ENCODE data around the gene SPRR1A.
A peak's percentile ranks its signal among the peaks of the same experiment; 100 is the strongest.

Gene SPRR1A, protein sequence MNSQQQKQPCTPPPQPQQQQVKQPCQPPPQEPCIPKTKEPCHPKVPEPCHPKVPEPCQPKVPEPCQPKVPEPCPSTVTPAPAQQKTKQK

DNA sequence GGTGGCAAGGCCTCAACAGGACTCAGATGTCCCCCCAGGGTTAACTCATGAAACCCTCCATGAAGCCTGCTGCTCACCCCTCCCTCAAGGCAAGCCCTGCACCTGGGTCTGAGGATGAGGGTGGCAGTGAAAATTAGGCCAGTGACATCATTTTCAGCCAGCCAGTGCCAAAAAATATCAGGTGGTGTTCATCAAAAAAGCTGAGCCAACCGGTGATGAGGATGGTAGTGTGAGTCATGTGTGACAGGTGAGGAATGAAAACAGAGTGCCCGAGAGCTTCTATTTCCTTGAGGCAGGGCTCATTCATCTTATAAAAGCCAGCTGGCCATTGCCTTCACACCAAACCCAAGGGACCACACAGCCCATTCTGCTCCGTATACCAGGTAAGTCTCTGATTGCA lies at the start of gene SPRR1A:
Gene SPRR1A (plus strand): TSS at position 339 of the 400 bp plus-strand sequence. CDS start 1,150 bp downstream, outside the sequence.
- no peak for DNase-seq (ENCODE audit: low read depth)

DNA sequence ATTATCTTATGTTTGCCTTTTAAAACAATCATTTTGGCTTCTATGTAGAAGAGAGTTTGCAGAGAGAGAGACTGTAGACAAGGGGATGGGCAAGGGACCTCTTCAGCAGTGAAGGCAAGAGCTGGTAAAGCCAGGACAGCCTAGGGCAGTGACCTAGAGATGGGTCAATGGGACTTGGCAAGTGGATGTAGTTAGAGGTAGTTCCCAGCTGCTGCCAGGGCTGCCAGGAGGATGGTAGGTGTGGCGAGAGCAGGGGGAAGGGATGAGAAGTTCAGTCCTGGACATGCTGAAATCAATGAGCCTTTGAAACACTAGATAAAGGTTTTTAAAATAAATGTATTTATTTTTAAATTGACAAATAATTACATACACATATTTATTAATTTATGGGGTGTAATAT lies 43.3 kb upstream of the SPRR1A start:
- no peak for DNase-seq (ENCODE audit: low read depth)

DNA sequence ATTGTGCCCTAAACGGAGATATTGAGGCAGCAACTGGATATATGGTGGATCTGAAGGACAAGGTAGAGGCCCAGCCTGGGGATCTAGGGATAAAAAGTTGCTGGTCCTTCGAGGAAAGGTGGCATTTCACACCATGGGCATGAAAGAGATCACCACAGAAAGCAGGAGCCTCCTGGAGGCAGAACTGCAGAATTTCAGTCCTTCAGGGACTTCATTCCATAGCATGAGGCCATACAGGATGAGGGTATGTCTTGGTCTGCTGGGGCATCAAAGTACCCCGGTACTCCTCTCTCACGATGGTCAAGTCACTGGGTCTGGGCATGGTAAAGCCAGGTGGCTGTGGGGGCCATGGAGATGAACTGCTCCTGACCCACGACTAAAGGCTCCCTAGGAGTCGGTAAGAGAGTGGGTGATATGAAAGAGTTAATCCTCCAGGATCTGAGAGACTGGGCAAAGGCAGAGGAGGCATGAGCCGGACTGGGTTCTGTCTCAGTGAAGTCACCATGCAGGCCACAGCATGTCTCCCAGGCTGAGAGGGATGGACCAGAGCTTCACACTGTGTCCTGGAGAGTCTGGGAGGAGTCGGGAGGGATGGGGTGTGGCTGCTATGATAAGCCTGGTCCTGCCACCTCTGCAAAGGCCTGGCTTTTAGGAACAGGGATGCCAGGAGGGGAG lies 42.7 kb upstream of the SPRR1A start:
- DNase-seq (ENCODE audit: low read depth), result no peak

DNA sequence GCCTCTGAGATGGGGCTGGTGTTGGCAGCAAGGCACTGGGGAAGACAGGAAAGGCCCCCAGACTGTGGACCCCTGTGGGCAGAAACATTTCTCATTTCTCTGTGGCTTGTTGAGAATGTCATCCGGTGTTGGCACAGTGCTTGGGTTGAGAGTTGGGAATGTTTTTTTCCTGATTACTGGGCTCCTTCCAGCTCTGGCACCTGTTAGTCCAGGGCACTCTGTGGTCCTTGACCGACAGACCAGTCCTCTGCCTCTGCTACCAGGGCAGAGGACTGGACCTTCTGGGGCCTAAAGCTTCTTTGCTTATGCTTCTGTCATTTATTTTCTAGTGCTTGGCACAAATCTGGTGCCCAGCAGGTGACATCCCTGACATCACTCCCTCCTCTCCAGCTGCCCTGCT lies 41.7 kb upstream of the SPRR1A start:
- no peak for DNase-seq (ENCODE audit: low read depth)

DNA sequence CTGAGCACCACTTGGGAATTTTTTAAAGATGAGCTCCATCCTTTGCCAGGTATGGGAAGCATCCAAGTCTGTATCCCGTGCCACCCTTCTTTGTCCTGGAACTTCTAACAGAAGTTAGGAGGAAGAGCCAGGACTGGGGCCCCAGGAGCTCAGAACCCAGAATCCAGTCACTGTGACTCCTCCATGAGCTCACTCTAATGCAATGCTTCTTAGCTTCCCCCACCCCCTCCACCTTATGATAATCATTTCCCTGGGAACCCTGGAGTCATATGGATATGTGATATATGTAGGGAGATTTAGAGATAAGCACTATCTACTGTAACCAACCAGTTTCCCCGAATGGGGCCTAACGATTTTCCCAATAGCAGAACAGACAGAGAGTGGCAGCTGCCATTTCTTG lies 37.6 kb upstream of the SPRR1A start:
- DNase-seq (ENCODE audit: low read depth), result no peak

DNA sequence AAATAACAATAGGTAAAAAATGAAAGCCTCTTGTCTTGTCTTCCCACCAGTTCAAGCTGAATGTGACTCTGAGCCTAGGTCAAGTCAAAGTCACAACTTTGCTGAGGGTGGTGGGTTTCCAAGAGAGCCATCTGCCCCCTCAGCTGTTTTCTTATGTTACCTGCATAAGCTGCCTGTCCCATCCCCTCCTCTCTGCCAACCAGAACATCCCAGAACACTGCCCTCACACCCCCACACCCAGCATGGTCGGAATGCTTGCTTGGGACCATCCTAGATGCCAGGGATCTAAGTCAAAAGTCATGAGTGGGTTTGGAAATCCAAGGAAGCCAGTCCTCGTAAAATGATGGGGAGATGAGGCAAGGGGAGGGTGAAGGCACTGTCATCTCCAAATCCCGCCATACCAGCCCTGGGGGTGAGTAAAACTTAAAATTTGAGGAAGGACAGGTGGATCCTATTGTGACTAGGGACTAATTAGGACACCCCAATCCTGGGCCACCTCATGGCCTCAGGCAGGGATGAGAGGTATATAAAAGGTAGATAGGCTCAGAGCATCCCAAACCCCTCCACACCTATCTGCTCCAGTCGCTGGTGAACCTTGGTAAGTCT lies 37.1 kb upstream of the SPRR1A start, which contains the start of gene SPRR5:
Gene SPRR5 (plus strand): TSS at position 556 of the 606 bp plus-strand sequence. CDS start 1,349 bp downstream, outside the sequence.
- DNase-seq (ENCODE audit: low read depth), result no peak

DNA sequence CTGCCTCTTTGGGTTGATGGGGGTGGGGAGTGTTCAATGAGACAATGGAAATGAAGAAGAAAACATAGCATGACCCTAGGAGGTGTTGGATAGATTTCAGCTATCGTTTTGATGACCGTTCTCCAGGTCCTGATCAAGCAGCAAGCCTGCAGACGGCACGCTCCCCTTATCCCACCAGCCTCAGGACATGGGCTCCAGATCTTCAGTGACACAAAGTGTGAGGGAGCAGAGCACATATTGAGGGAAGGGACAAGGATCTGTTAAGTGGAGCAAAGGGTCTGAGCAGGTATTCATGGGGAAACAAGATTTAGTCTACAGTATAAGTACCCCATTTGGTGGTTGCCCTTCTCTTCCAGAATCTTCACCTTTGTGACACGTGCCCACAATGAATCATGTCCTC lies 32.2 kb upstream of the SPRR1A start:
- no peak for DNase-seq (ENCODE audit: low read depth)

DNA sequence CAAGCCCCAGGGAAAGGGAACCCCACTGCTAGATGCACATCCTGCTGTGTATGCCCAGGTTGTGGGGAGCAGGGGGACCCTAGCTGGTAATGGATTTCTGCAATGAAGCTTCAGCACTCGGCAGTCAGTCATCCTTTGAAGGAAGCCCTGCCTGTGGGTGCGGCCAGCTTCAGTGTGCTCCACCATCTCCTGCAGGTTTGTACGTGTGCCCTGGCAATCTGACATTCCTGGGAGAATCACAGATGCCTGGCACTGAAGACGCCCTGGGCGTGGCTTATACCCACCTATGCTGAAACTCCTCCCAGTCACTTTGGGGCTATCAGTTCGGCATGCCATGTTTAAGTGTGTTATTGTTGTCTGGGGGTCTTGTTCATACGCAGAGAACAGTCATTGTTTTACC lies 30.1 kb upstream of the SPRR1A start:
- no peak for DNase-seq (ENCODE audit: low read depth)

DNA sequence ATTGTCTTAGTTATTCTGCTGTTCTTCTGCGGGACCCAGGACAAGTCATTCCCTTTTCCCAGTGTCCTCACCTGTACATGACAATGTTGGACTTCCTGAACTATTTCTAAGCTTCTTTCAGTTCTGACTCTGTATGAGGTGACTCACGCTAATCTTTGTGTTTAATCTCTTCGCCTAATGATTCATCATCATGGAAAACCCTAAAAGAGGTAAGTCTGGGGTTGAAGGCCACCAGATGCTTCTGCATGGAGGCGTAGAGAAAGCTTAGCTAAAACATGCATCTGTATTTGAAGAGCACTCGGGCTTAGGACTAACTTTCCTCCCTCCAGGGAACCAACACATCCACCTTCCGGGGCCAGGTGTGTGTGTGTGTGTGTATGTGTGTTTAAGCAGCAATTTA lies 29.4 kb upstream of the SPRR1A start:
- peak; percentile 1 for DNase-seq (ENCODE audit: low read depth)

DNA sequence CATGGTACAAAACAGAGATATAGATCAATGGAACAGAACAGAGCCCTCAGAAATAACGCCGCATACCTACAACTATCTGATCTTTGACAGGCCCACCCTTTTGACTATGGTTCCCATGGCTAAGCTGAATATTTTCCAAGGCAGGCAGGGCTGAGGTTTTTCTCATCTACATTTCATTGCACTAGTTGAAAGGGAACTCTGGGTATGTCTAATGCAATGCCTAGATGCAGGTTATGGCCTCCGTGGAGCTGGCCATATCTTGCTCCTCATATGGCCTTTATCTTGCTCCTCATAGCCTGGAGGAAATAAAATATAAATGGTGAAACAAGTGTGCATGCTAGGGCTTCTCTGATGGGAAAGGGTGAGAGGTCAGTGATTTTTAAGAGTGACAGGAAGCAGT lies 26.3 kb upstream of the SPRR1A start:
- no peak for DNase-seq (ENCODE audit: low read depth)

DNA sequence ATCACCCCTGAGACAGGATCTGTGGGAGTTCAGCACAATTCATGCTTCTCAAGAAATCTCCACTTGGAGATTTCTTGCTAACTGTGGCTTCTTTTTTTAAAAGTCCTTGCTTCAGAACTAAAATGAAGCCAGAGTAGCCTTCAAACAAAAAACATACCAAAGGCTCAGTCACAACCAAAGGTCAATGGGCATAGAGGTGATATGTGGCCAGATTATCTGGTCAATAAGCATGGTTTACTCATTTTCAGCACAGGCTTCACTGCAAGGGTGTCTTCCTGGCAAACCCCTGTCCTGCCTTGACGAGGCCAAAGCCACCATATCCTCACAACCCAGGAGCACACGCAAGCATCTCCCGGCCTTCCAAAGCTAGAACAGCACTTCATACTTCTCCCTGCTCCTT lies 24.6 kb upstream of the SPRR1A start:
- no peak for DNase-seq (ENCODE audit: low read depth)

DNA sequence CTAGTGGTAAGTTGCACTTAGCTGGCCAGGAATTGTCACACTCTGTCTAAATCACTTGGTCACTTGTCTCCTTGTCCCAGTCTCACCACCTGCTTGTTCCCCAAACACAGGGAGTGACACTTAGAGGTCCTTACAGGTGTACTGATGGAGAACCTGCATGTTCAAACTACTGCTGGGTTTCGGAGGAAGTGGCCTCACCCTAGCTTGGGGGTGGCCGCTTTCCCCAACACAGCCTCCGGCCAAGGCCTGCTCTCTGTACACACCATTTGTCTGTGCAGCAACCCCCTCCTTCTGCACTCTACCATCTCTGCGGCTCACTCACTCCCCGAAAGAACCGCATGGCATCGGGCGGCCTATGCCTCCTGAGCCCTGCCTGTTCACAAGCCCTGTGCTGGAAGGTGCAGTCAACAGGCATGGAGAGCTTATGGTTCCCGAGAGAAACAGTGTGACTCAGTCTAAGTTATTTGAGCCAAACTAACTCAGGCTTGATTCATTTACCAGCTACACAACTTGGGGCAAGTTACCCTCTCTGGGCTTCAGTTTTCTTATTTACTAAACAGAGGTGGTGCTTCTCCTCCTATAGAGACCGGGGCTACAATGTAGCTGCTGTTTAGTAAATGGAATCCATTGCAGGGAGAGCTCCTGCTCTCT lies 24.0 kb upstream of the SPRR1A start:
- no peak for DNase-seq (ENCODE audit: low read depth)

DNA sequence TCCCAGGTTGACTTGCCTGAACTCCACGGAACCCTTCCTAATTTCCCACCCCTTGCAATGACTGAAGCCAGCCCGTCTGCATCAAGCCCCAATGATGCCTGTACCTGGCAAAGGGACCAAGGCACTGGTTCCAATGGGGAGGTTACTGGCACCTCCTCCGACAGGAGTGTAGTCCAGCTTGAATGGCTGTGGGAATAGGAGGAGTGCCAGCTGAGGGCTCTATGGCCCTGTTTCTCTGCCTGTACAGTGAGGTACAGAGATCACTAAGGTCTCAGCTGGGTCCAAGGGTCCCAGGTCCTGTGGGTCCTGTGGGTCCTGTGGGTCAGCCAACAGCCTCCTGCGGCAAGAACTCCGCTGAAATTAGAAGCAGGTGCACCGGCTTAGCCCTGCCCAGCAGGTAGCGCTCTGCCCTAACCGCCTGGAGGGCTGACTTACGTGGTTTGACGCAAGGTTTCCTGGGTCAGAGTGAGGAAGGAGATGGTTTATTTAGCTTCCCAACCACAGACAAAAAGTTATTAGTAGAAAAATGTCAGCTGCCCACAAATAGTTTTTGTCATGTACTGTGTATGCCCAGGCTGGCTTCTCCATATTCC lies 23.3 kb upstream of the SPRR1A start:
- no peak for DNase-seq (ENCODE audit: low read depth)

DNA sequence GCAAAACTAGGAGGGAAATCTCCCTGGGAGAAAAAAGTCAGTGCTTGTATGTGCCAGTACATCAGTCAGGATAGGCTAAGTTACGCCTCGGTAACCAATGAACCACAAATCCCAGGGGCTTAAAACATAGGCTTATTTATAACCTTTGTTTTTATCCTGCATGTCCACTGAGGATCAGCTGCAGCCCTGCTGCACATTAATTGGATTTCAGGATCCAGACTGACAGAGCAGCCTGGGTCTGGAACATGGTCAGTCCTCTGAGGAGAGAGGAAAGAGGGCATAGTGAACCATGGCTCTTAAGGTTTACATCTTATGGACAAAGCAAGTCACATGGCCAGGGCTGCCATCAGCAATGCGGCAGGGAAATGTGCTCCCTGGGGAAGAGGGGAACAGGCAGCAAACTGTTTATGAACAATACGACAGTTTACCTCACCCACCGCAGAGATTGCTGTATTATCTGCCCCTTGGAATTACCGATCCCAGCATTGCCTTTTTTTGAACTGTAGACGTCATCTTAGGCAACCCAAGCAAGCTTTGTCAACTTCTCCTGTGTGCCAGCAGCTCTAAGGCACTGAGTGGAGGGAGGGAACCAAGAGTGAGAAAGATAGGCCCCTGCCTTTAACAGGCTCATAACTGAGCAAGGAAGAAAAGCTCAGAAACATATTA lies 22.5 kb upstream of the SPRR1A start:
- DNase-seq (ENCODE audit: low read depth), result no peak

DNA sequence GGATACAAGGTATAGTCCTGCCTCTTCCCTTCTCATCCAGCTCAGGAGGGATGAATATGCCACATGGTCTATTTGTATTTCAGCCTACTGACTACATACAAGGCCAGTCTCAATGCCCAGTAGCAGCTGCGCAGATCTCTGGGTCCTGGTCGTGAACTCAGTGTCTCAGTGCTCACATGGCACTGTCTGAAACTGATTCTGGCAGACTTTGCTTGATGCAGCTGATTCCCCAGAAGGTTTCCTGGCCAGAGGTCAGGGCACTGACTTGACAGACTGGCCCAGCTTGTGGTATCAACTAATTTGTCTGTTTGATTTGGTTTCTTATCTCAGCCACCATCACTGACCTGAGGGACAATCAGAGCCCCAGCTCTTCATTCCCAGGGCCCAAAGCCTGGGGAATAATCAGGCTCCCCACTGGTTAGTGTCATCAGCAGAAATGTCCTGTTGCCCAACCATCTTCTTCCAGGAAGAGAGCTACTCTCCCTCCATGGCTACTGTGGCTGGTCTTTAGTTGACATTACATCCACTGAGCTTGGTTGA lies 20.9 kb upstream of the SPRR1A start:
- DNase-seq (ENCODE audit: low read depth), result no peak

DNA sequence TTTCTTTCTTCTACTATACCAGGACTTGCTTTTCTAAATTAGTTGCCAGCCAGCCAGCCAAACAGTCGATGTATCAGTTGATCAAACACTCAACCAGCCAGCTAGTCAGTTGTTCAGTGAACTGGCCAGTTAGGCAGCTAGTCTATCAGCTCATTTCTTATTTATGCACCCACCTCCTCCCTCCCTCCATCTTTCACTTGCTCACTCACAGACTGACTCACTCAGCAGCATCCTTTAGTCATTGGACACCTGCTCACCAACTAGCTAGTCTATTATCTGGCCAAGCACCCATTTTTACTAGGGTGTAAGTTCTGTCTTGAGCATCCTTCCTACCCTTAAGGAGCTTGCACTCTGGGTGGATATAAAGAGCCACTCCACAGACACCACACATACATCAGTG lies 19.3 kb upstream of the SPRR1A start:
- no peak for DNase-seq (ENCODE audit: low read depth)

DNA sequence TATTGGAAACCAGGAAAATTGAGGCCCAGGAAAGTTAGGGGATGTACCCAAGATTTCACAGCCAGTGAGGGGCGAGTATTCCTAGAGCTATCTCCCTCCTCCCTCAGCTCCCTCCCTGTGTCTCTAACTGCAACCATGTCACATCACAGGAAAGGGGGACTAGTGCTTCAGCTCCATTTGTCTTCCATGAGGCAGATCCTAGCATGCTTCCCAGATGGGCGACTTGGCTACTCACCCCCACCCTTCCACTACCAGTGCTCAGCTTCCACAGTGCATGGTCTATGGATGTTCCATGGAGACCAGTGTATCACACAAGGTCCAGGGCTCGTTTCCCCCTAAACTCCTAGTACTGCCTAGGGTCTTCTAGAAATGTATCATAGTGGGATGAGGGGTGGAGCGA lies 18.0 kb upstream of the SPRR1A start:
- no peak for DNase-seq (ENCODE audit: low read depth)

DNA sequence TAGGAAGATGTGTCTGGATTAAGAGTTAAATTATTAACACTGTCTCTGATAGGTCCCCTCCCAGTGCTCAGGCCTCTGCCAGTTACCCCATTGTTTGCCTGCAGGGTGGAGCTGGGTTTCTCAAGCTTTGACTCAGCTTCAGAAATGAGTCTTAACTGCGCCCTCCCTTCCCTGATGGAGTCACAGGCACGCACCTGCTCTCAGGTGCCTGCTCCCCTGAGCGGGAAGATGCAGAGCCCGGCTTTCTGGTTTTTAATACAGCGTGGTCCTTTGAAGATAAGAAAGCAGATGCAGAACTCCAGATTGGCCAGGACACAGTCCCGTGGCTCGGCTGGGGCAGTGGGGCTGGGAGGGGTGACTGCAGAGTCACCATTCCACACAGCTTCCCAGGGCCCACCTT lies 16.7 kb upstream of the SPRR1A start:
- DNase-seq (ENCODE audit: low read depth), result no peak

DNA sequence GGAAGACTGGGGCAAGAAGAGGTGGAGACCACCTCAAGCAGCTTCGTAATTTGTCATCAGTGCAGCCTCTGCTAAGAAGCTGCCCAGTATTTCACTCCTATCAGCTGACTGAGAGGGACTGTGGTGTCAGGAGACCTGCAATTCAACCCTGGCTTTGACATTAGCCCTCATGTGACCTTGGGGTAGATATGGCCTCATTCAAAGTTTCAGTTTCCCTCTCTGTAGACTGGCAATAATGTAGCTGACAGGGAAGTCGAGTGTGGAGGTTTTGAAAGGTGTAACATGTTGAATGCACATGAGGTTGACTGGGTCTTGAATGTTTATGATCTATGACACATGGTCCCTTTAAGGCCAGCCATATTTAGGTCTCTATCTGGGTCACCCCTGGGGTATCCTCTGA lies 15.6 kb upstream of the SPRR1A start:
- no peak for DNase-seq (ENCODE audit: low read depth)

DNA sequence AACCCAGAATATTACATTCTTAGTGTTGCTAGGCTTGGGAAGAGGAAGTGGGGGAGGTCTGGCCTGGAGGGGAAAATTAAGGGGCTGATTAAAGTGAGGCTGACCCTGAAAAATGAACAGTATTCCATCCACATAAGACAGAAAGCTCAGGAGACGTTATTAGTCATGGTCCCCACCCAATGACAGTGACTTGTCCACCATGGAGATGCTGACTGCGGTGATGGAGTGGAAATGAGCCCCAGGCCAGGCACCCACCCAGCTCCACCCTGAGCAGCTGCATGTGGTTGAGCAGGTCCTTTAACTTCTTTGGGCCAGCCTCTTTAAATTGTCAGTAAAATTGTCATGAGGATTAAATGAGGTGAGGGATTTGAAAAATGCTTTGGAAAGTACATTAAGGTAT lies 14.8 kb upstream of the SPRR1A start:
- DNase-seq (ENCODE audit: low read depth), result no peak

DNA sequence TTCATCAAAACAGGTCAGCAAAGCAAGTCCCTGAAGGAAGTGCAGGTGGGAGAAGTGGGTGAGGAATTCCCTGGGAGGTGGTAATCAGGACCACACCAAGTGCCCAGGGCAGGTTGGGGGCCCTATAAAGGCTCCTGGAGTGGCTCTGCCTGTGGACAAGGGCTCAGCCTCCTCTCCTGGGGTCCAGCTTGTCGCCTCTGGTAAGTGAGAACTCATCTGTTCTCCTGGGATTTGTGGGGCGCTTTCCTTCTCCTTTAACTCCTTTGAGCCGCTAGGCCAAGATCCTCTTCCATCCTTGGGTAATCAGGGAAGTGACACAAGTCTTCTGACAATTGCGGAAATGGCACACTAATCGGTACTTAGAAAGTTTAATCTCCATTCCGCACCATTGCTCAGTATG lies 13.4 kb upstream of the SPRR1A start, which contains the start of gene SPRR4:
Gene SPRR4 (plus strand): TSS at position 154 of the 400 bp plus-strand sequence. CDS start 1,243 bp downstream, outside the sequence.
- DNase-seq (ENCODE audit: low read depth), result no peak

Measured in EH (cell line).